H54 (cell line): Measurements from ENCODE around the gene RARG.
A peak's percentile ranks its signal among the peaks of the same experiment; 100 is the strongest.

Source experiments
- DNase-seq: peaks from one replicate; pipeline ENCODE4 v3.0.0; 2011; ENCODE audit warnings: low spot score, mixed read lengths; ENCODE audit not compliant: insufficient read length
- FAIRE-seq: peaks from 3 replicates; lab custom pipeline; 2011; peaks lifted over from hg19 to GRCh38; lab: Jason Lieb, UNC
- POLR2A ChIP-seq: IDR thresholded peaks from 2 replicates; pipeline ENCODE4 v1.6.1; 2011; ENCODE audit warnings: low read depth, mild to moderate bottlenecking, low read length

RARG gene

DNA sequence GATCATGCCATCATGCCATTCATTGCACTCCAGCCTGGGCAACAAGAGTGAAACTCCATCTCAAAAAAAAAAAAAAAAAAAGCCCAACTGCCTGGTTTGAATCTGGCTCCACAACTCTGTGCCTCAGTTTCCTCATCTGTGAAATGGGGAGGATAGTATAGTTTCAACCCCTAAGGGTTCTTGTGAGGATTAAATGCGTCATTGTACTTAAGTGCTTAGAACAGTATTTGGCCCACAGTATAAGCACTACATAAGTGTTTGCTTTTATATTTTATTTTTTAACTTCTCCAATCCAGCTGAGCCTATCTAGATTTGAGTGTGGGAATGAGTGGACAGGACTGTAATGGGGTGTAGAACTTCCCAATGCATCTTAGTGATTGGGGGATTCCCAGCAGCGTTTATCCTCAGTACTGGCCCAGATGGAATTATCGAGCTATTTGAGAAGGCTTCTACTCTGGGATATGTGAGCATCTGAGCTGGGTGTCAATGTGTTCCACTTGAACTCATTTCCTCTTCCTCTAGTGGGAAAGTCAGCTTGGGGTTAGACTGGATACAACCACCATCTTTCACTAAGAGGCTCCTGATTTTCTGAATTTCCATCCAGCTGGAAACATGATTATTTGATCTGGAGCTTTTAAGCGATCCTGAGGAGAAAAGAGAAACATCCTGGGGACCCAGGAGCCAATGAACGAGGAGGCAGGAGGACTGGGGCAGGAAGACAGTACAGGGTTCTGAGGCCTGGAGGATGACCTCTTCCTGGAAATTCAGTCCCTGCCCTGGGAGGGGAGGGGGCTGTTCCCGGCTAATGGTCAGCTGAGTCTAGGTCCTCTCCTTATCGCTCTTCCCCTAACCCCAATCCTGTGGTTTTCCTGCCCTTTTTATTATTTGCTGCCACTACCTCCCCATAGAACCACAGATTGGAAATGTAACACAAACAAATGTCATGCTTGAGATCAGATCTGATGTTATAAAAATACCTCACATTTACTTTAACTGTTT, 26.8 kb upstream of the RARG start:
- FAIRE-seq (no peak), DNase-seq (no peak)
- no peak for TF ChIP-seq POLR2A

DNA sequence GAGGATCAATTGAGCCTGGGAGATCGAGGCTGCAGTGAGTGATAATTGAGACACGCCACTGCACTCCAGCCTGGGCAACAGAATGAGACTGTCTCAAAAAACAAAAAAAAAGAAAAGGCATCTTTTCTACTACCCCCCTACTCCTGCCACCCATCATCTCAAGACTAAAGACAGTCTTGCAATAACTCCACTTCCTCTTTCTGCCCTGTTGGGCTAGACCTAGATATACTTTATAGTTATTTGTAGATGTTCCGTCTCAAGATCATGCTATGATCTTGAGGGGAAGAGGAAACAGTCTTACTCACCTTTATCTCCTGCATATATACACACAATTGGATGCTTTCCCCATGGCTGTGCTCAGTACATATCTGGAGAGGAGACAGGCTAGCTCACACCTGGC, 24.0 kb upstream of the RARG start:
- DNase-seq (no peak), FAIRE-seq (no peak)
- no peak for TF ChIP-seq POLR2A

DNA sequence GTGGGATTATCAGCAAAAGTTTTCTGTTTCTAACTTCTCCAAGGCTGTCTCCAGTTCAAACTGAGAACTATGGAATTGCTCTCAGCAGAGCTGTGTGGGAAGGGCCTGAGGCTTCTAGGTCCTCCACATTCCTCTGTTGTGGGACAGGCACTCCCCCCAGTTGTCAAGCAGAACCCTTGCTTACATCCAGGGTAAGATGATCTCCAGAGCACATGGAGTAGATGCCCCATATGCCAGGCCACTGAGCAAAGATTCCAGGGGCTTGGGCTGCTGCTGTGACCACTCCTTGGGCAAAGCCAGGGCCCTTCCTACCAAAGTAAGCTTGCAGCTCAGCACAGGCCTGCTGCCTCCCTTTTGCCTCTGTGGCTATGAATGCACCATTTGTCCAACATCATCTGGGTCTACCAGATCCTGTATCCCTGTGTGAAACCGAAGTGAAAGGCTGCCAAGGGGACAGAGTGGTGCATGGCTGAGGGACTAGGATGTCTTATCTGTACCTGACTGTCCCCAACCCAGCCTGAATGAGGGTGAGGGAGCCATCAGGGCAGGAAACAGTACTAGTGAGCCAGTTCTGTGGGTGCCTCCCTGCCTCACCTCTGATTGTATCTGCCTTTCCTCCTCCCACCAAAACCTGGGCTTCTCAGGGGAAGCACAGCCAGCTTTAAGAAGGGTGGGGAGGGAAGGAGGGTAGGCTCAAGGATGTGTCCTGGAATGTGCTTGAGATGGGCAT, 23.0 kb upstream of the RARG start:
- DNase-seq (no peak), FAIRE-seq (no peak)
- TF ChIP-seq POLR2A, result no peak

DNA sequence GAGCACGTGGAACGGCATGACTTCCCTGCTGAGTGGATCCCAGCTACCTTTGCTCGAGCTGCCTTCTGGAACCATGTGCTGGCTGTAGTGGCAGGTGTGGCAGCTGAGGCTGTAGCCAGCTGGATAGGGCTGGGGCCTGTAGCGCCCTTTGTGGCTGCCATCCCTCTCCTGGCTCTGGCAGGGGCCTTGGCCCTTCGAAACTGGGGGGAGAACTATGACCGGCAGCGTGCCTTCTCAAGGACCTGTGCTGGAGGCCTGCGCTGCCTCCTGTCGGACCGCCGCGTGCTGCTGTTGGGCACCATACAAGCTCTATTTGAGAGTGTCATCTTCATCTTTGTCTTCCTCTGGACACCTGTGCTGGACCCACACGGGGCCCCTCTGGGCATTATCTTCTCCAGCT, 21.3 kb upstream of the RARG start:
- FAIRE-seq, result no peak
- DNase-seq, result no peak
- TF ChIP-seq POLR2A, result no peak

DNA sequence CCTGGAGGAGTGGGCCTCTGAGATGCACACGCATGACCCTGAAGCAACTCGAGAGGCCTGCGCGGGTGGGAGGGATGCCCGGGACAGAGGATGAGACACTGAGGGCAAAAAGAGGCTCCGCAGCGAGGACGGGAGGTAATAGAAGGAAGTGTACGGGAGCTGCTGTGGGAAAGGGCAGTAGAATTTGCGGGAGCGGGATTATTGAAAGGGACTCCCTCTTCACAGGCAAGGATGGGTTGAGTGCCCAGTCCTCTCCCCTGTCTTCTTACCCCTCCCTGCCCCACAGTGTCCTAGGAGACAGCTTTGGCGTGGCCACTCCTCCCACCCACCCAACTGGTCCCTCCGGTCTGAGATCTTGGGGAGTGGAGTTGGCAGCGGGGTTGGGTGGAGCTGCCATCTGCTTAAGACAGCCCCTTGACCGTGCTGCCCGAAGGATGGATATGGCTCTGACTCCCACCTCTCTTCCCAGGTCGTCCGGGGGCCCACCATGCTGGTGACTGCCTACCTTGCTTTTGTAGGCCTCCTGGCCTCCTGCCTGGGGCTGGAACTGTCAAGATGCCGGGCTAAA, 20.4 kb upstream of the RARG start:
- FAIRE-seq, result no peak

DNA sequence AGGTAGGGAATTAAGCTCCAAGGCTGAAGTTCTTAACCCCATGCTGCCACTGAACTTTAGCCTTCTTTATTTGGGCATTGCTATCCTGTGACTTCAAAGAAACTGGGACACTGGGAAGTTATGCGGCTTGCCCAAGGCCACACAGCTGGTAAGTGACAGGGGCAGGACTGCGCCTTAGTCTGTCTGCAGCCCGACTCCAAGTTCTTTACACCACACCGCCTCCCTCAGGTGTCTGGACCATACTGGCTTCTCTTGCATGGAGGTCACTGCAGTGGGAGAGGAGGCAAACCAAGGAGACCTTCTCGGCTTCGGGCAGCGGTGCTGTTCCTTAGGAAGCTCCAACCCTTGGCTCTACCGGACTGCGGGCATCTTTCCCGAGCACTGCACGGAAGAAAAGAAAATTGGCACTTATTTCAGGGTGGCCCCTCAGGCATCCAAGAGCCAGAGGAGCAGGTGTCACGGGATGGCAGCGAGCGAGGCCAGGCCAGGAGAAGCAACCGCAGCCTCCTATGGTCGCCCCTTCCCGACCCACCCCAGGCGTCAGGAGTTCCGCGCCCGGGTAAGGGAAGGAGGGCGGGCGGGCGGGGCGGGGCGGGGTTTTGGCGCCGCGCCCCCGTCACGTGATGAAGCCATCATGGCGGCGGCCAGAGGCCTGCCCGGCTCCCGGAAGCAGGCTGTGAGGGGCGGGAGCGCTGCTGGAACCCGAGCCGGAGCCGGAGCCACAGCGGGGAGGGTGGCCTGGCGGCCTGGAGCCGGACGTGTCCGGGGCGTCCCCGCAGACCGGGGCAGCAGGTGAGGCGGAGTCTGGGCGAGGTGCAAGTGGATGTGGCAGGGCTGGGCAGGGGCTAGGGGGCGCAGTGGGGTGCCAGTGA, 19.7 kb upstream of the RARG start:
- peak; percentile 68 for TF ChIP-seq POLR2A
- no peak for FAIRE-seq
- DNase-seq, result peak; percentile 89

More for the DNA sequence above, 20.4 kb upstream of the RARG start:
- TF ChIP-seq POLR2A, result no peak
- no peak for DNase-seq

DNA sequence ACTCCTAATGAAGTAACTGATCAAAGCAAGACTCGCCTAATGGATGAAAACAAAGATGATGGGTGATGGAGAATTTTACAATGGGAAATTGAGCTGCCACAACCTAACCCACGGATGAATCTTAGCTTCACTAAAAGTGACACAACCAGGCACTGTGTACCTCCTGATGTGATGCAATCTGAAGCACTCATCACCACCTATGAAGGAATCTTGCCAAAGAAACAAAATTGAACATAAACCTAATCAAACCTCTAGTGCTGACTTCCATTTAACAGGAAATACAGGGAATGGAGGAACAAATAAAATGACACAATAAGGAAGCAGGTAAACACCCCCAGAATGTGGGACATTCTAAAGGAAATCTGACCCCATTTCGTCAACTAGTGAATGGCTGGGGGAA, 13.3 kb upstream of the RARG start:
- FAIRE-seq, result no peak
- DNase-seq, result no peak
- TF ChIP-seq POLR2A, result no peak

DNA sequence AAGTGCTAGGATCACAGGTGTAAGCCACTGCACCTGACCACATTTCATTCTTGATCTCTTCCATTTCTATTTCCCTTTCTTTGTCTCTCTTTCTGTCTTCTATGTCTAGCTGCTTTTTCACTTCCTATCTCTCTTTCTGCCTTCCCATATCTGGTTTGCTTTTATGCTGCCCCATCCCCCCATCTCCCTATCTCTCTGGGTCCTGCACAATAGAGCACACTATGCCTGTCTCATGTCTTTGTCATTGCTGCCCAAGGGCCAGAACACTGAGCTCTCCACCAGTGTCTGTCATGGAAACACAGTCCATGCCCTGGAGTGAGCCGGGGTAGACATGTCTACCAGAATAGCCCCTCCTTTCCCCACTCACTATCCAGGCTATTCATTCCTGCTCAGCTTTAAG, 12.3 kb upstream of the RARG start:
- no peak for TF ChIP-seq POLR2A
- DNase-seq, result no peak
- FAIRE-seq, result no peak

DNA sequence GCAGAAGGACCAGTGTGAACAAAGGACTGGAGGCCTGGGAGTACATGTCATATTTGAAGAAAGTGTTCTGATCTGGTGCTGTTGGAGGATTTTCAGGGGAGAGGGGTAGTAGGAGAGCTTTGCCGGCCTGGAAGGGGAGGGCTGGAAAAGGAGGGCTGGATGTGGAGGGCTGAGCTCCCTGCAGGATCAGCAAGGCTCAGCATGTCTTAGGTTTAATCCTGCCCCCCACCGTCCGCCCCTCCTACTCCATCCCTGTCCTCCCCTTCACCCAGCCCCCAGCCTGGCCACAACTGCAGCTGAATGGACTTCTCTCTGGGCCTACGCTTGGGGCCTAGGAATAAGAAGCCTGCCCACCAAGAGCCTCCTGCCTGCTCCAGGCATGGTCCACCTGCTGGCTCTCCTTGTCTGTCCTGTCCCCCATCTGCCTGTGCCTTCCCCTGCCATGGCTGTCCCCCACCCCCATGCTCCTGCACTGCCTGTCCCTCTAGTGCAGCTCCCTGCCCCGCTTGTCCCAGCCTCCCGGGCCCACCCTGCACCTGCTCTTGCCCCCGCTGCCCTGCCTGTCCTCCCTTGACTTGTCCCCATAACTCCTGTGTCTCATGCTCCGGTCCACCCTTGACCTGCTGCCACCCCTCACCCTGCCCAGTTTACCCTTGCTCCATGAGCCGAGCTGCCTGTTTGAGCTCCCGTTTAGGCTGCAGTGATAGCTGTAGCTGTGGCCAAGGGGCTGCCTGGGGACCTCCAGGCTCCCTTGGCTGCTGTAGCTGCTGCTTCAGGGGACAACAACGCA, 9.8 kb upstream of the RARG start:
- no peak for TF ChIP-seq POLR2A
- FAIRE-seq (no peak), DNase-seq (no peak)

DNA sequence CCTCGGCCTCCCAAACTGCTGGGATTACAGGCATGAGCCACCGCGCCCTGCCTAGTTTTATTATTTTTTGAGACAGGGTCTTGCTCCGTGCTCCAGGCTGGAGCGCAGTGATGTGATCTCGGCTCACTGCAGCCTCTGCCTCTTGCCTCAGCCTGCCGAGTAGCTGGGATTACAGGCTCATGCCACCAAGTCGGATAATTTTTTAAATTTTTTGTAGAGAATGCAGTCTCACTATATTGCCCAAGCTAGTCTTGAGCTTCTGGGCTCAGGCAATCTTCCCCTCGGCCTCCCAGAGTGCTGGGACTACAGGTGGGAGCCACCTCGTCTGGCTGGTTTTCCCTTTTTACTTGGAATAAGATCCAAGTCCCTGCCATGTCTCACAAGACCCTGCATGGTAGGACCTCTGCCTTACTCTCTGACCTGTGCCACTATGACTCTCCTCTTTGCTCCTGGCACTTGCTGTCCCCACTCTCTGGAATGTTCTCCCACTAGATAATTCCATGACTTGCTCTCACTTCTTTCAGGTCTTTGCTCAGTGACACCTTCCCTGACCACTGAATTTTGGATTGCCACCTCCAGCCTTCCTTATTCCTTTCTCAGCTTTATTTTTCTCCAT, 7.7 kb upstream of the RARG start:
- no peak for FAIRE-seq

DNA sequence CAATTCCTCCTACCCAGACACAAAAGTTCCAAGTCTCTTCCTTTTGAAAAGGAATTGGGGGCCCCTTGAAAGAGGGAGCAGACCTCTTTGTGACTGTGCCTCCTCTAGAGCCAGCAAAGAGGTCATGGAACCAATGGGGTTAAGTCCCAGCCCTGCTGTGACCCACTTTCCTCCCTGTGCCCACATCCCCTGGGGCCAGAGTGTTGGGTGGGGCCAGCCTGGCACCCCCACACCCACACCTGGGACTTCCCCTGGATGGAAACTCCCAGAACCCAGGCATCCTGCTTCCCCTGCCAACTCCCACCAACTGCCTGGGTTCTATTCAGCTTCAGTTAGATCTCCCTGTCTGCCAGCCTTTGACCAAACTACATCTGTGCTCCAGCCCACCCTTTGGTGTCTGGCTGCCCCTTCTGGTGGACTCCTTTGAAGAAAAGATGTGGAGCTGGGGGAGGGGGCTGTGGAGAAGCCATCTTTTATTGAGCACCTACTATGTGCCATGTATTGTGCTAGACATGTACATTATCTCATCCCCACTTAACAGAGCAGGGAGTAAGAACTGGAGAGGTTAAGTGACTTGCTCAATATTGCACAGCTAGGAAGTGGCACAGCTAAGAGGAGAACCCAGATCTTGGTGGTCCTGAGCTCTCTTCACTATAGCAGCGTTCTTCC, 4.6 kb upstream of the RARG start:
- DNase-seq (no peak), FAIRE-seq (no peak)
- TF ChIP-seq POLR2A, result no peak

More for the DNA sequence above, 7.7 kb upstream of the RARG start:
- TF ChIP-seq POLR2A, result no peak
- no peak for DNase-seq
